ENCODE measurements around the gene RCVRN. TPM values are rescaled to one million over a fixed set of nuclear protein-coding genes. Genes with fewer than 3 reads are reported as not detected.

The RCVRN gene
- total and polyA plus RNA-seq, 9 of the 15 experiments (the other 6 are each of a cell fraction or from before 2014, with no cell fraction given), result not detected

GRCh38 chr17:9862949-9863348, 42.1 kb downstream of the RCVRN start:
- Histone ChIP-seq H3K36me3 (ENCODE audit: control insufficient read depth, insufficient read depth, low read length) (no peaks in the 10 kb centered on the region), H4K20me1 (replicated peaks; ENCODE audit: control insufficient read depth, insufficient read depth, low read length) (no peaks in the 10 kb centered on the region), H3K9ac (ENCODE audit: insufficient read depth in 1 of 2, low read depth in 2 of 2, low read length in 2 of 2) (no peak overlapping the region), H3K27me3 (ENCODE audit: control insufficient read depth in 2 of 2, insufficient read depth in 2 of 2, low read length in 2 of 2) (no peaks in the 10 kb centered on the region), H3K4me1 (replicated peaks in 1 of 2; ENCODE audit: control insufficient read depth in 2 of 2, insufficient read depth in 2 of 2, low read length in 2 of 2) (no peaks in the 10 kb centered on the region), H3K9me1 (ENCODE audit: control insufficient read depth, insufficient read depth, low read length) (no peaks in the 10 kb centered on the region), H3K4me2 (ENCODE audit: insufficient read depth, low read length) (no peak overlapping the region), H3K27ac (ENCODE audit: extremely low read depth, low read depth, low read length) (no peak overlapping the region), H3K79me2 (ENCODE audit: control insufficient read depth, insufficient read depth, low read length) (no peaks in the 10 kb centered on the region), H3K4me3 (no peak overlapping the region), H3K9me3 (replicated peaks; ENCODE audit: control insufficient read depth, insufficient read depth, low read depth, low read length) (no peaks in the 10 kb centered on the region), H2AFZ (ENCODE audit: low read depth, low read length) (no peak overlapping the region)
- 0% methylated on average over 4 of the region's 4 CpGs for WGBS (ENCODE audit: insufficient coverage, low coverage, missing lambda C conversion rate)
- FAIRE-seq, result no peak
- TF ChIP-seq SOX6 (IDR thresholded peaks at IDR 0.05) (no peak), ATF4 (CRISPR knock-in tag; IDR thresholded peaks at IDR 0.05) (no peak), MLX (CRISPR knock-in tag; conservative IDR thresholded peaks at IDR 0.05) (no peak), SUPT5H (IDR thresholded peaks at IDR 0.05) (no peak), ZBTB7A (IDR thresholded peaks at IDR 0.05; ENCODE audit: borderline replicate concordance, control insufficient read depth, low read depth, low read length) (no peak), HDAC2 (IDR thresholded peaks at IDR 0.05) (no peak), CC2D1A (IDR thresholded peaks at IDR 0.05) (no peak), NKRF (IDR thresholded peaks at IDR 0.05; ENCODE audit: borderline replicate concordance) (no peak)
- in situ Hi-C loops (cut with MboI) (no loop called here), intact Hi-C loops (cut with micrococcal nuclease) (no loop called here)
- no peak for DNase-seq (ENCODE audit: extremely low read depth in 1 of 4, low spot score in 3 of 4)
- ChIA-PET CTCF (ENCODE audit: low intra/inter-chr PET ratio) (no interaction called here), POLR2A (no interaction called here)
- ATAC-seq, result no peak
- no TSS peak for BruUV-seq (replicated peaks)

Data from K562 (cell line).